ENCODE data around the gene PAGE2B. TPM values are rescaled to one million over a fixed set of nuclear protein-coding genes. Genes with fewer than 3 reads are reported as not detected.

Gene PAGE2B, protein sequence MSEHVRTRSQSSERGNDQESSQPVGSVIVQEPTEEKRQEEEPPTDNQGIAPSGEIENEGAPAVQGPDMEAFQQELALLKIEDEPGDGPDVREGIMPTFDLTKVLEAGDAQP
- not detected in 2 replicates for polyA plus RNA-seq (2011; rRNA removed)
- not detected in 2 replicates for polyA plus RNA-seq (2012; cell fraction: cytosol; rRNA removed)
- not detected in 2 replicates for polyA plus RNA-seq (2012; cell fraction: nucleus; rRNA removed)
- polyA plus RNA-seq (2017; fragmentation: RNase III; extraction: RNeasy Plus Mini Kit Qiagen cat#74134 plus additional on column Dnase treatment): not detected in 3 replicates
- polyA minus RNA-seq (2011; rRNA and poly(A)+ RNA removed): not detected in 2 replicates

DNA sequence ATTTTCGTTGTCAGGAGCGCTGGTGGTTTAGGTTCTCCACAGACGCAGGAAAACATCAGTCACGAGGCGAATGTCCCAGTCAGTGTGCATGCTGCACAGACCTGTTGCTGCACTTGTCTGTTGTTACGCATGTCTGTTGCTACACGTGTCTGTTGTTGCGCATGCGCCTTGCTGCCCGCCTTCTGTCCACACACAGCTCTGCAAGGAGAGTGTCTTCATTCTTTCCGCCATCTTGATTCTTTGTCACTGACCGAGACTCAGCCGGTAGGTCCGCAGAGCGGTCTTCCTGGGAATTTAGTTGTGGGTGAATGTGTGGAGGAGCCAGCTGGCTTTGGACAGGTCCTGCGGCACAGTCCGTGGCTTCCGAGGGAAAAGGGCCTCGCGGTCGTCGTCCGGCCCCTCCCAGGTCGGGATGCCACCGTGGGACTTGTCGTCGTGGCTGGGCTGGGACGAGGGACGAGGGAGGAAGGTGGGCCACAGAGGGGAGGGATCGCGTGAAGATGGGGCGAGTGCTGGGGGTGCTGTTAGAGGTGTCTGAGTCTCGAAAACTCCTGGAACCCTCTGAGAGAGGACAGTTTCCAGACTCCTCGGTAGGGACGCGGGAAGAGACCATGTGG is at the start of gene PAGE2B:
TSS of gene PAGE2B (plus strand) at position 180 of the 617 bp plus-strand sequence. CDS start 1,012 bp downstream, outside the sequence.
- no peak for ATAC-seq
- TF ChIP-seq RARB (CRISPR knock-in tag; IDR thresholded peaks at IDR 0.05) (no peak), FOSL2 (IDR thresholded peaks at IDR 0.05) (no peak), FOSL2 (CRISPR knock-in tag; IDR thresholded peaks at IDR 0.05) (no peak), CEBPB (IDR thresholded peaks at IDR 0.05) (no peak), NPAS2 (CRISPR knock-in tag; IDR thresholded peaks at IDR 0.05; ENCODE audit: borderline replicate concordance) (no peak), POLR2AphosphoS2 (conservative IDR thresholded peaks at IDR 0.05; ENCODE audit: low read length) (no peak), RNF2 (IDR thresholded peaks at IDR 0.05; ENCODE audit: borderline replicate concordance, low read depth) (no peak), EHF (CRISPR knock-in tag; IDR thresholded peaks at IDR 0.05) (no peak), GATA3 (IDR thresholded peaks at IDR 0.05; ENCODE audit: borderline replicate concordance) (no peak), TP53 (CRISPR knock-in tag; IDR thresholded peaks at IDR 0.05) (no peak), PHF8 (IDR thresholded peaks at IDR 0.05; ENCODE audit: borderline replicate concordance, low read depth) (no peak), NFE2L2 (conservative IDR thresholded peaks at IDR 0.05; ENCODE audit: low read length) (no peak), CBX8 (IDR thresholded peaks at IDR 0.05) (no peak), NR3C1 (IDR thresholded peaks at IDR 0.05) (no peak), ZNF302 (CRISPR knock-in tag; IDR thresholded peaks at IDR 0.05) (no peak), HOXB5 (CRISPR knock-in tag; IDR thresholded peaks at IDR 0.05) (no peak)
- TF ChIP-seq, protein P1, sequence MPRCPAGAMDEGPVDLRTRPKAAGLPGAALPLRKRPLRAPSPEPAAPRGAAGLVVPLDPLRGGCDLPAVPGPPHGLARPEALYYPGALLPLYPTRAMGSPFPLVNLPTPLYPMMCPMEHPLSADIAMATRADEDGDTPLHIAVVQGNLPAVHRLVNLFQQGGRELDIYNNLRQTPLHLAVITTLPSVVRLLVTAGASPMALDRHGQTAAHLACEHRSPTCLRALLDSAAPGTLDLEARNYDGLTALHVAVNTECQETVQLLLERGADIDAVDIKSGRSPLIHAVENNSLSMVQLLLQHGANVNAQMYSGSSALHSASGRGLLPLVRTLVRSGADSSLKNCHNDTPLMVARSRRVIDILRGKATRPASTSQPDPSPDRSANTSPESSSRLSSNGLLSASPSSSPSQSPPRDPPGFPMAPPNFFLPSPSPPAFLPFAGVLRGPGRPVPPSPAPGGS (IDR thresholded peaks at IDR 0.05): no peak
- TF ChIP-seq, protein P2, sequence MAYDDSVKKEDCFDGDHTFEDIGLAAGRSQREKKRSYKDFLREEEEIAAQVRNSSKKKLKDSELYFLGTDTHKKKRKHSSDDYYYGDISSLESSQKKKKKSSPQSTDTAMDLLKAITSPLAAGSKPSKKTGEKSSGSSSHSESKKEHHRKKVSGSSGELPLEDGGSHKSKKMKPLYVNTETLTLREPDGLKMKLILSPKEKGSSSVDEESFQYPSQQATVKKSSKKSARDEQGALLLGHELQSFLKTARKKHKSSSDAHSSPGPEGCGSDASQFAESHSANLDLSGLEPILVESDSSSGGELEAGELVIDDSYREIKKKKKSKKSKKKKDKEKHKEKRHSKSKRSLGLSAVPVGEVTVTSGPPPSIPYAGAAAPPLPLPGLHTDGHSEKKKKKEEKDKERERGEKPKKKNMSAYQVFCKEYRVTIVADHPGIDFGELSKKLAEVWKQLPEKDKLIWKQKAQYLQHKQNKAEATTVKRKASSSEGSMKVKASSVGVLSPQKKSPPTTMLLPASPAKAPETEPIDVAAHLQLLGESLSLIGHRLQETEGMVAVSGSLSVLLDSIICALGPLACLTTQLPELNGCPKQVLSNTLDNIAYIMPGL (CRISPR knock-in tag; IDR thresholded peaks at IDR 0.05; ENCODE audit: borderline replicate concordance): no peak
- TF ChIP-seq, protein P3, sequence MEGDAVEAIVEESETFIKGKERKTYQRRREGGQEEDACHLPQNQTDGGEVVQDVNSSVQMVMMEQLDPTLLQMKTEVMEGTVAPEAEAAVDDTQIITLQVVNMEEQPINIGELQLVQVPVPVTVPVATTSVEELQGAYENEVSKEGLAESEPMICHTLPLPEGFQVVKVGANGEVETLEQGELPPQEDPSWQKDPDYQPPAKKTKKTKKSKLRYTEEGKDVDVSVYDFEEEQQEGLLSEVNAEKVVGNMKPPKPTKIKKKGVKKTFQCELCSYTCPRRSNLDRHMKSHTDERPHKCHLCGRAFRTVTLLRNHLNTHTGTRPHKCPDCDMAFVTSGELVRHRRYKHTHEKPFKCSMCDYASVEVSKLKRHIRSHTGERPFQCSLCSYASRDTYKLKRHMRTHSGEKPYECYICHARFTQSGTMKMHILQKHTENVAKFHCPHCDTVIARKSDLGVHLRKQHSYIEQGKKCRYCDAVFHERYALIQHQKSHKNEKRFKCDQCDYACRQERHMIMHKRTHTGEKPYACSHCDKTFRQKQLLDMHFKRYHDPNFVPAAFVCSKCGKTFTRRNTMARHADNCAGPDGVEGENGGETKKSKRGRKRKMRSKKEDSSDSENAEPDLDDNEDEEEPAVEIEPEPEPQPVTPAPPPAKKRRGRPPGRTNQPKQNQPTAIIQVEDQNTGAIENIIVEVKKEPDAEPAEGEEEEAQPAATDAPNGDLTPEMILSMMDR (IDR thresholded peaks at IDR 0.05): no peak
- TF ChIP-seq, protein P4, sequence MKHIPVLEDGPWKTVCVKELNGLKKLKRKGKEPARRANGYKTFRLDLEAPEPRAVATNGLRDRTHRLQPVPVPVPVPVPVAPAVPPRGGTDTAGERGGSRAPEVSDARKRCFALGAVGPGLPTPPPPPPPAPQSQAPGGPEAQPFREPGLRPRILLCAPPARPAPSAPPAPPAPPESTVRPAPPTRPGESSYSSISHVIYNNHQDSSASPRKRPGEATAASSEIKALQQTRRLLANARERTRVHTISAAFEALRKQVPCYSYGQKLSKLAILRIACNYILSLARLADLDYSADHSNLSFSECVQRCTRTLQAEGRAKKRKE (CRISPR knock-in tag; IDR thresholded peaks at IDR 0.05; ENCODE audit: low read depth): no peak
- no peak for FAIRE-seq
- DNase-seq (ENCODE audit: low read depth in 1 of 2, low spot score in 1 of 2): no peak
- Histone ChIP-seq H3K4me1 (no peaks in the 10 kb centered on the region), H3K4me2 (no peak within 1 kb of the TSS), H3K4me3 (no peak within 1 kb of the TSS), H3K27ac (no peak within 1 kb of the TSS), H3K9me3 (no peaks in the 10 kb centered on the region)
- CTCF ChIA-PET: no interaction called here
- WGBS (ENCODE audit: missing lambda C conversion rate): 84% methylated on average over 32 of the region's 36 CpGs
- POLR2A ChIA-PET: no interaction called here

DNA sequence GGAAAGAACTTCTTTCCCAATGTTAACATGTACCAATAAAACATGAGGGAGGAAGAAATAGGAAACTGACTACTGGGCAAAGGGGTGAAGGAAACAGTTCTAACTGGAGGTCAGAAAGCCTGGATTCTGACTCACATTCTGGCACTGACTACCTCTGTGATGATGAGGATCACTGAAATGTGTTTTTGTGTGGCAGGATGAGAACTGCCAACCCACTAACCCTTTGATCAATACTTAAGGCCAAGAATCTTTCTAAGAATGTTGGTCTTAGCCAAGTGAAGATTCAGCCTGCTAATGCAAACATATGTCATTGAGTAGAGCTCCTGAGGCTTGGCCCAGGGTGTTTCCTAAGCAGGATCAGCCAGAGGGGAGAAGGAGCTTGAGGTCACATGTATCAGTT is 48.7 kb upstream of the PAGE2B start:
- POLR2A ChIA-PET: no interaction called here
- TF ChIP-seq EP300 (IDR thresholded peaks at IDR 0.05) (no peak), NR3C1 (IDR thresholded peaks at IDR 0.05) (no peak), JUN (IDR thresholded peaks at IDR 0.05) (no peak), RARB (CRISPR knock-in tag; IDR thresholded peaks at IDR 0.05) (no peak), RAD21 (conservative IDR thresholded peaks at IDR 0.05 in 1 of 2, IDR thresholded peaks at IDR 0.05 in 1 of 2) (no peak), ESRRA (IDR thresholded peaks at IDR 0.05; ENCODE audit: borderline replicate concordance, low read length) (no peak), HOXB5 (CRISPR knock-in tag; IDR thresholded peaks at IDR 0.05) (no peak)
- TF ChIP-seq, protein P5, sequence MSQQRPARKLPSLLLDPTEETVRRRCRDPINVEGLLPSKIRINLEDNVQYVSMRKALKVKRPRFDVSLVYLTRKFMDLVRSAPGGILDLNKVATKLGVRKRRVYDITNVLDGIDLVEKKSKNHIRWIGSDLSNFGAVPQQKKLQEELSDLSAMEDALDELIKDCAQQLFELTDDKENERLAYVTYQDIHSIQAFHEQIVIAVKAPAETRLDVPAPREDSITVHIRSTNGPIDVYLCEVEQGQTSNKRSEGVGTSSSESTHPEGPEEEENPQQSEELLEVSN (IDR thresholded peaks at IDR 0.05; ENCODE audit: borderline replicate concordance, low read depth): no peak
- TF ChIP-seq, protein P6, sequence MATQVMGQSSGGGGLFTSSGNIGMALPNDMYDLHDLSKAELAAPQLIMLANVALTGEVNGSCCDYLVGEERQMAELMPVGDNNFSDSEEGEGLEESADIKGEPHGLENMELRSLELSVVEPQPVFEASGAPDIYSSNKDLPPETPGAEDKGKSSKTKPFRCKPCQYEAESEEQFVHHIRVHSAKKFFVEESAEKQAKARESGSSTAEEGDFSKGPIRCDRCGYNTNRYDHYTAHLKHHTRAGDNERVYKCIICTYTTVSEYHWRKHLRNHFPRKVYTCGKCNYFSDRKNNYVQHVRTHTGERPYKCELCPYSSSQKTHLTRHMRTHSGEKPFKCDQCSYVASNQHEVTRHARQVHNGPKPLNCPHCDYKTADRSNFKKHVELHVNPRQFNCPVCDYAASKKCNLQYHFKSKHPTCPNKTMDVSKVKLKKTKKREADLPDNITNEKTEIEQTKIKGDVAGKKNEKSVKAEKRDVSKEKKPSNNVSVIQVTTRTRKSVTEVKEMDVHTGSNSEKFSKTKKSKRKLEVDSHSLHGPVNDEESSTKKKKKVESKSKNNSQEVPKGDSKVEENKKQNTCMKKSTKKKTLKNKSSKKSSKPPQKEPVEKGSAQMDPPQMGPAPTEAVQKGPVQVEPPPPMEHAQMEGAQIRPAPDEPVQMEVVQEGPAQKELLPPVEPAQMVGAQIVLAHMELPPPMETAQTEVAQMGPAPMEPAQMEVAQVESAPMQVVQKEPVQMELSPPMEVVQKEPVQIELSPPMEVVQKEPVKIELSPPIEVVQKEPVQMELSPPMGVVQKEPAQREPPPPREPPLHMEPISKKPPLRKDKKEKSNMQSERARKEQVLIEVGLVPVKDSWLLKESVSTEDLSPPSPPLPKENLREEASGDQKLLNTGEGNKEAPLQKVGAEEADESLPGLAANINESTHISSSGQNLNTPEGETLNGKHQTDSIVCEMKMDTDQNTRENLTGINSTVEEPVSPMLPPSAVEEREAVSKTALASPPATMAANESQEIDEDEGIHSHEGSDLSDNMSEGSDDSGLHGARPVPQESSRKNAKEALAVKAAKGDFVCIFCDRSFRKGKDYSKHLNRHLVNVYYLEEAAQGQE (IDR thresholded peaks at IDR 0.05): no peak

More for the DNA sequence above, 48.7 kb upstream of the PAGE2B start:
- no peak for DNase-seq (ENCODE audit: low read depth in 1 of 2, low spot score in 1 of 2)
- Histone ChIP-seq H3K4me2 (no peak overlapping the region), H3K9me3 (no peaks in the 10 kb centered on the region), H3K4me3 (no peak overlapping the region), H3K27ac (no peak overlapping the region), H3K4me1 (no peaks in the 10 kb centered on the region)
- ATAC-seq: no peak
- FAIRE-seq: no peak
- CTCF ChIA-PET: interaction anchor here (1.9 kb wide), 1 partner anchor 15 kb away, joined by 6 read pairs; no protein-coding TSS in a partner anchor
